Metanephros (tissue), 2 donors: Measurements from ENCODE around the gene THUMPD1. TPM values are rescaled to one million over a fixed set of nuclear protein-coding genes. Genes with fewer than 3 reads are reported as not detected.

Experiments used
- small RNA-seq: library from RNA; depleted of rRNA; stranded (forward); fragments of <200 nt; gene quantifications from one replicate; pipeline ENCODE3, GENCODE V24; 2014; ENCODE audit warnings: low replicate concordance
- total RNA-seq: library from RNA; depleted of rRNA; stranded (reverse); fragments of >200 nt; gene quantifications from one replicate; pipeline ENCODE4 v1.2.3, GENCODE V29; 2014

THUMPD1 gene, protein sequence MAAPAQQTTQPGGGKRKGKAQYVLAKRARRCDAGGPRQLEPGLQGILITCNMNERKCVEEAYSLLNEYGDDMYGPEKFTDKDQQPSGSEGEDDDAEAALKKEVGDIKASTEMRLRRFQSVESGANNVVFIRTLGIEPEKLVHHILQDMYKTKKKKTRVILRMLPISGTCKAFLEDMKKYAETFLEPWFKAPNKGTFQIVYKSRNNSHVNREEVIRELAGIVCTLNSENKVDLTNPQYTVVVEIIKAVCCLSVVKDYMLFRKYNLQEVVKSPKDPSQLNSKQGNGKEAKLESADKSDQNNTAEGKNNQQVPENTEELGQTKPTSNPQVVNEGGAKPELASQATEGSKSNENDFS
- 95.2 TPM for total RNA-seq

DNA sequence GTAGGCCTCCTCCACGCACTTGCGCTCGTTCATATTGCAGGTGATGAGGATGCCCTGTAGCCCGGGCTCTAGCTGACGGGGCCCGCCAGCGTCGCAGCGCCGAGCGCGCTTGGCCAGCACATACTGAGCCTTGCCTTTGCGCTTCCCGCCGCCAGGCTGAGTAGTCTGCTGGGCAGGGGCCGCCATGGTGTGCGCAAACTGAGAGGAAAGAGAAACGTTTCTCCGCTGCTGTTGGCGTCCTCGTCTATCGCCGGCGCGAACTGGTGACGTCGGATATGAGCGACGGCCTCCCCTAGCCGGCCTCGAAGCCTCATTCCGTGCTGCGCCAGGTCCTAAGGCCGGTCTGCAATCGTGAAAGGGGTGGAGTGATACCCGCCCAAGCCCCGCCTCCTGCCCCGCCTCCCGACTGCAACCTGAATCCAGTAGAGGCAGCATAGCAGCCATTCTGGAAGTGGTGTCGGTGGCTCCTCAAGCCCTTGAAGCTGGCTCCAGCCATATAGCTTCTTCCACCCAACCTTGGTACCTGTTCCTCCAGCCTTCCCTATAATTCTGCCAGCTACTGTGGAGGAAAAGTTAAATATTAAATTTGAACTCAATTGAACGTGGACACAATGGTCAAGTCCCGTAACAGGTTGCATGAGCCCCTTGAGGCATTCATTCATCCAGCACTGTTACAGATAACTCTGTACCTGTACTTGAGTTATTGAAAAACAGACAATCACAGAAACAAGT is at the start of gene THUMPD1:
Gene THUMPD1 (minus strand): TSS at position 265 of the 732 bp plus-strand sequence. CDS start 79 bp downstream, at position 186.

DNA sequence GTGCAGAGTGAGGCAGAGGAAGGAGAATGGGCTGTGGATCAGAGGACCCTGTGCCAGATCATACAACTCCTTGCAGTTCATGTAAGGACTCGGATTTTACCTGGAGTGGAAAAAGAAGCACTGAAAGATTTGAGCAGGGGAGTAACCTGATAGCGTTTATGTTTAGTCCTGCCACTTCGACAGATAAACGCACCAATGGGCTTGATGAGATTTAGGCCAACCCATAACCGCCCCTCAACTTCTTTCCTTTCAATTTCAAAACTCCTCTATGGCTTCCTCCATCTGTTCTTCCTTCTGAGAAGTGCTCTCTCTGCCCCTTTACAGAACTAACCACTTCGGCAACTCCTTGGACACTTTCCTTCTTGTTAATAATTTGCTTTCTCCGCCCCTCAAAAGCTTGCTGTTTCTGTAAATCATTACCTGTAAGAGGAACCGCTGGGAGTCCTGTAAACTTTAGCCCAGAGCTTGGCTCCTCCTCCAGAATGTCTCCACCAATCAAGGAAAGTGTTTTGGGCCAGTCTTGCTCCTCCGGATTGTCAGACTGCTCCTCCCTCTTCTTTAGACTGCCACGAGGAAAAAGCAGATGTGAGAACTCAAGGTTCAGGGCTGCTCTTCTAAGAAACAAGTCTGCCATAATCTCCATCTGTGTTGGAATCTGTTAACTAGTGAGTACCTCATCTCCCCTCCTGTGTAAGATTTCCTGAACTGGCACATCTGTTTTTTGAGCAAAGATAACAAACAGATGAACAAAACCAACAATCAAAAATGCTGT is 22.0 kb upstream of the THUMPD1 start, which contains the start of gene ACSM3:
Gene ACSM3 (plus strand): TSS at position 554 of the 772 bp plus-strand sequence. CDS start 6,021 bp downstream, outside the sequence.

Small RNA genes lying within 50 kb of the gene (small RNA-seq; reads per million reads assigned to genes)
- gene RNU6-944P = not detected

Other genes starting within 250 kb of the THUMPD1 start
- 77.8 TPM for gene ACSM2B, start 165.5 kb downstream of the THUMPD1 start, total RNA-seq
- 0.76 TPM for gene ACSM1, start 44.1 kb downstream of the THUMPD1 start, total RNA-seq
- 38.2 TPM for gene ACSM3, start 22.2 kb upstream of the THUMPD1 start, total RNA-seq
- gene ERI2, start 64.7 kb upstream of the THUMPD1 start, total RNA-seq = 21.7 TPM
- gene REXO5, start 64.7 kb upstream of the THUMPD1 start, total RNA-seq = 6.6 TPM
- gene DCUN1D3, start 158.5 kb upstream of the THUMPD1 start, total RNA-seq = 12.1 TPM
- gene LYRM1, start 159.0 kb upstream of the THUMPD1 start, total RNA-seq = 27.9 TPM